HG03342 (cell line): Measurements from ENCODE around the gene HBS1L.

Experiments used
- ATAC-seq: cut with Tn5 transposase; IDR thresholded peaks from one replicate; pipeline ENCODE4 v1.9.1; 2021; ENCODE audit warnings: mild to moderate bottlenecking, moderate library complexity; ENCODE audit not compliant: unreplicated experiment

HBS1L gene

DNA sequence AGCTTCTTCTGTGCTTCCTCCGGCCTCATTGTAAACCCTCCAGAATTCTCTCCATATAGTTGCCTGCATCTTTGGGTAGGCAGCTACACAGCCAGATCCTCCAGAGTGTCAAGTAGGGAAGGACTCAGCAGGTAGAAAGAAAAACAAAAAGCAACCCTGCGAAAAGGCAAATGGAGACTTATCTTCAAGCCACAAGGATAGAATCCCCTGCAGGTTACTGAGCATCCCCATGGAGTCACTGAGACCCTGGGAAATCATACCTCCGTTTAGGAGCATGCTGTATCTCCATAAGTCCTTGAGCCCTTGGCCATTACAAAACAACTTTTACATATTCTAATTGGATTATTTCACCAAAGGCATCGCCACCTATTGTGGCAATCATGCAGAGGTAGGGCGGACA lies 133.3 kb downstream of the HBS1L start:
- no peak for ATAC-seq

DNA sequence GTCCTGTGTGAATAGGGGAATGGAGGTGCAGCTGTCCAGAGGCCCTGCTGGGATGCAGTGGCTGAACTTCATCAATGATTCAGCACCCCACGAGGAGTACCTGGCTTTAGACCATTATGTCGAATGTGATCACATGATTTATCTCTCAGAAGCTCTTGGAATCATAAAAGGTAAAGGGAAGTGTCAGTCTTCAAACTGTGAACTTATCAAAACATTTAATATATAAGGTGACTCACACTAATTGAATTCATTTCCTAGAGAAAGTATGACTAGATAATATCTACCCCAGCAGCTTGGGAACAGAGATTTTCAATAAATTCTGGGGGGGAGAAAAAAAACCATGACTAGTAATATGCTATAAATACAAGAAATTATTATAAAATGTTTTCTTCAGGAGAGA lies 134.2 kb downstream of the HBS1L start:
- ATAC-seq = no peak

DNA sequence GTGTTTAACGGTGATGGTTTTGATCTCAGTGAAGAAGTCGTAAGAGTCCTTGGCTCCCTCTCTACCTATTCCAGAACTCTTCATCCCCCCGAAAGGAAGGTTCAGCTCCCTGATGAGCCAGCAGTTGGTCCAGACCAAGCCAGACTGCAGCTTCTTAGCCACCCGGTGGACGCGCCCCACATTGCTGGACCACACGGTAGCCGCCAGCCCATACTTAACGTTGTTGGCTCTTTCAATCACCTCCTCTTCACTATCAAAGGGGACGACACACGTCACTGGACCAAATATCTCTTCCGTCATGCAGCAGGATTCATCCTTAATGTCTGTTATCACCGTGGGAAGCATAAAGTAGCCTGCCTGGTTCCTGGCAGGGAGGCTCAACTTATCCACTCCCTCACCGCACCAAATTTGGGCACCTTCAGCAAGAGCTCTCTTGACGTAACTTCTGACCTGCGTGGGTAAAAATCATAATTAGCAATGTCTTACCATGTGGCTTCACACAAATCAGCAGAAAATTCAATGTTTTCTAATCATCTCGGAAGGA lies 136.1 kb downstream of the HBS1L start:
- no peak for ATAC-seq

DNA sequence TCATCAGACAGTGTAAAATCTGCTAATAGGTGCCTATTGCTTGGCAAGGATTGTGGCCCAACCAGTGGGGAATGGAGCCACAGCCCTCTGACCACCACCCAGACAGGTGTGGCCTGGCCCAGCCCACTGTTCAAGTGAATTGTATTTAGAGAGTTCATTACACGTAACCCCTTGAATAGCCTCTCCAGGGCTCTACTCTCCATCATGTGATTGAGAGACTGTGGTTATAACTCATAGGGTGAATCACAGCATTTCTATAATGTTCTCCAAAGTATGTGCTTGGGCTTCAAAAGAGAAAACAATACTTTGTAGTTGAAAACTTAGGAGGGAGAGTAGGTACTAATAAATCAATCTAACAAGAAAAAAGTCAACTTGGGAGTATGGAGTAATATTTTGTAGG lies 143.1 kb downstream of the HBS1L start:
- ATAC-seq = no peak

DNA sequence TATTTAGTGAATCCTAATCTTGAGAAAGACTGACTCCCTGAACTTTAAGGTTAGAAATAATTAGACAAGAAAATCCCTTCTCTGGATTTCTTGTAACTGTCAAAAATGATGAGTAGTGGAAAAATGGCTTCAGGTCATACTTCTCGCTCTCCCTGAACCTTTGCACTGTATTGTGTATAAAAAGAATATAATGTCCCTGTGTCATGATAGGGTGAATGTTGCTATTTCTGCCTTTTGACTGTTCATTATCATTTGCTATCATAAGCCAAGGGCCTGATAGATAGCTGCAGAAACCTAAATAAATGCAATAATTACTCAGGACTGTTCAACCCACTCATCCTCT lies 144.1 kb downstream of the HBS1L start:
- no peak for ATAC-seq
